ENCODE results near the gene PARP16. TPM values are rescaled to one million over a fixed set of nuclear protein-coding genes. Genes with fewer than 3 reads are reported as not detected.

The PARP16 gene
- total and polyA plus RNA-seq, 9 of the 15 experiments (the other 6 are each of a cell fraction or from before 2014, with no cell fraction given): 3.0 to 9.9 (median 5.8) TPM

- TF ChIP-seq, protein P1, sequence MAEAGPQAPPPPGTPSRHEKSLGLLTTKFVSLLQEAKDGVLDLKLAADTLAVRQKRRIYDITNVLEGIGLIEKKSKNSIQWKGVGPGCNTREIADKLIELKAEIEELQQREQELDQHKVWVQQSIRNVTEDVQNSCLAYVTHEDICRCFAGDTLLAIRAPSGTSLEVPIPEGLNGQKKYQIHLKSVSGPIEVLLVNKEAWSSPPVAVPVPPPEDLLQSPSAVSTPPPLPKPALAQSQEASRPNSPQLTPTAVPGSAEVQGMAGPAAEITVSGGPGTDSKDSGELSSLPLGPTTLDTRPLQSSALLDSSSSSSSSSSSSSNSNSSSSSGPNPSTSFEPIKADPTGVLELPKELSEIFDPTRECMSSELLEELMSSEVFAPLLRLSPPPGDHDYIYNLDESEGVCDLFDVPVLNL (CRISPR knock-in tag; IDR thresholded peaks at IDR 0.05; ENCODE audit: low read depth): no peak
- TF ChIP-seq BACH1 (tag; IDR thresholded peaks at IDR 0.05): no peak
- no peak for TF ChIP-seq STAT6 (CRISPR knock-in tag; IDR thresholded peaks at IDR 0.05)
- no peak for TF ChIP-seq HNRNPLL (IDR thresholded peaks at IDR 0.05; ENCODE audit: low read depth, low read length, poor library complexity, severe bottlenecking)
- no peak for TF ChIP-seq MTA2 (IDR thresholded peaks at IDR 0.05; ENCODE audit: low read depth)
- no peak for TF ChIP-seq STAT5A (IDR thresholded peaks at IDR 0.05; ENCODE audit: borderline replicate concordance, low read length)
- no peak for TF ChIP-seq ZNF77 (CRISPR knock-in tag; IDR thresholded peaks at IDR 0.05)
- TF ChIP-seq ZNF3 (CRISPR knock-in tag; IDR thresholded peaks at IDR 0.05): no peak
- TF ChIP-seq NFIC (IDR thresholded peaks at IDR 0.05): peak; percentile 75
- no peak for TF ChIP-seq PCBP1 (IDR thresholded peaks at IDR 0.05; ENCODE audit: low read depth, low read length, poor library complexity, severe bottlenecking)
- TF ChIP-seq SMAD1 (IDR thresholded peaks at IDR 0.05; ENCODE audit: low read depth, low read length, partially characterized antibody): no peak
- TF ChIP-seq ZSCAN29 (IDR thresholded peaks at IDR 0.05): no peak
- no peak for TF ChIP-seq CEBPG (CRISPR knock-in tag; IDR thresholded peaks at IDR 0.05)
- TF ChIP-seq CEBPG (tag; conservative IDR thresholded peaks at IDR 0.05 in 1 of 2, IDR thresholded peaks at IDR 0.05 in 1 of 2): no peak
- no peak for TF ChIP-seq ZNF79 (CRISPR knock-in tag; IDR thresholded peaks at IDR 0.05; ENCODE audit: low read depth)
- TF ChIP-seq, protein P2, sequence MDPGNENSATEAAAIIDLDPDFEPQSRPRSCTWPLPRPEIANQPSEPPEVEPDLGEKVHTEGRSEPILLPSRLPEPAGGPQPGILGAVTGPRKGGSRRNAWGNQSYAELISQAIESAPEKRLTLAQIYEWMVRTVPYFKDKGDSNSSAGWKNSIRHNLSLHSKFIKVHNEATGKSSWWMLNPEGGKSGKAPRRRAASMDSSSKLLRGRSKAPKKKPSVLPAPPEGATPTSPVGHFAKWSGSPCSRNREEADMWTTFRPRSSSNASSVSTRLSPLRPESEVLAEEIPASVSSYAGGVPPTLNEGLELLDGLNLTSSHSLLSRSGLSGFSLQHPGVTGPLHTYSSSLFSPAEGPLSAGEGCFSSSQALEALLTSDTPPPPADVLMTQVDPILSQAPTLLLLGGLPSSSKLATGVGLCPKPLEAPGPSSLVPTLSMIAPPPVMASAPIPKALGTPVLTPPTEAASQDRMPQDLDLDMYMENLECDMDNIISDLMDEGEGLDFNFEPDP (CRISPR knock-in tag; IDR thresholded peaks at IDR 0.05): no peak
- 0 out of 4 replicates have a peak, but pooled peaks of 1 of the 2 experiments have one; percentile 6 for TF ChIP-seq NRF1 (conservative IDR thresholded peaks at IDR 0.05 in 1 of 2, IDR thresholded peaks at IDR 0.05 in 1 of 2)
- TF ChIP-seq U2AF2 (optimal IDR thresholded peaks at IDR 0.05; ENCODE audit: low read depth, low read length): no peak
- TF ChIP-seq TAF1 (IDR thresholded peaks at IDR 0.05; ENCODE audit: control insufficient read depth, extremely low read depth, insufficient read depth, low read length, severe bottlenecking): no peak
- TF ChIP-seq BRD9 (IDR thresholded peaks at IDR 0.05; ENCODE audit: low read depth, partially characterized antibody): no peak
- TF ChIP-seq POLR2AphosphoS5 (IDR thresholded peaks at IDR 0.05; ENCODE audit: control insufficient read depth, insufficient read depth, low read depth, low read length): no peak; the same call in 1 of the 2 replicates
- TF ChIP-seq RBFOX2 (IDR thresholded peaks at IDR 0.05; ENCODE audit: low read depth, low read length): no peak
- no peak for TF ChIP-seq CREB5 (CRISPR knock-in tag; IDR thresholded peaks at IDR 0.05)
These were observed 18.6 kb upstream of the PARP16 start (continued) for GRCh38 chr15:65305150-65305758.

Measured in K562 (cell line).